ENCODE data around the gene XRCC4.

XRCC4 gene

GRCh38 chr5:83281176-83281575, 203.8 kb downstream of the XRCC4 start:
- Histone ChIP-seq H3K36me3 (ENCODE audit: control insufficient read depth, insufficient read depth, low read length) (no peaks in the 10 kb centered on the region), H3K4me1 (ENCODE audit: control insufficient read depth, insufficient read depth, low read length) (peaks cover 5% of the 10 kb centered on the region), H3K27ac (ENCODE audit: insufficient read depth, low read depth, low read length, poor library complexity, severe bottlenecking) (no peak overlapping the region), H3K4me3 (ENCODE audit: insufficient read depth, low read depth, low read length) (no peak overlapping the region), H3K9me3 (ENCODE audit: control insufficient read depth, low read length) (no peaks in the 10 kb centered on the region), H3K27me3 (ENCODE audit: control insufficient read depth, insufficient read depth, low read length, poor library complexity, severe bottlenecking) (no peaks in the 10 kb centered on the region)
- 80 to 90% methylated on average over 2 of the region's 2 CpGs for WGBS, 2 experiments

GRCh38 chr5:83281658-83282057, 204.3 kb downstream of the XRCC4 start:
- no peaks in the 10 kb centered on the region for H3K27me3 ChIP-seq (ENCODE audit: control insufficient read depth, insufficient read depth, low read length, poor library complexity, severe bottlenecking)
- no peaks in the 10 kb centered on the region for H3K36me3 ChIP-seq (ENCODE audit: control insufficient read depth, insufficient read depth, low read length)
- peaks cover 5% of the 10 kb centered on the region for H3K4me1 ChIP-seq (ENCODE audit: control insufficient read depth, insufficient read depth, low read length)

GRCh38 chr5:83283761-83284160, 206.4 kb downstream of the XRCC4 start:
- Histone ChIP-seq H3K9me3 (ENCODE audit: control insufficient read depth, low read length) (no peaks in the 10 kb centered on the region), H3K4me3 (ENCODE audit: insufficient read depth, low read depth, low read length) (no peak overlapping the region), H3K36me3 (ENCODE audit: control insufficient read depth, insufficient read depth, low read length) (no peaks in the 10 kb centered on the region), H3K27me3 (ENCODE audit: control insufficient read depth, insufficient read depth, low read length, poor library complexity, severe bottlenecking) (no peaks in the 10 kb centered on the region), H3K27ac (ENCODE audit: insufficient read depth, low read depth, low read length, poor library complexity, severe bottlenecking) (no peak overlapping the region), H3K4me1 (ENCODE audit: control insufficient read depth, insufficient read depth, low read length) (peaks cover 5% of the 10 kb centered on the region)
- 100% methylated on average over 1 to 2 of the region's 3 CpGs for WGBS, 2 experiments

More at GRCh38 chr5:83281658-83282057, 204.3 kb downstream of the XRCC4 start:
- no peak overlapping the region for H3K4me3 ChIP-seq (ENCODE audit: insufficient read depth, low read depth, low read length)
- no peaks in the 10 kb centered on the region for H3K9me3 ChIP-seq (ENCODE audit: control insufficient read depth, low read length)
- no peak overlapping the region for H3K27ac ChIP-seq (ENCODE audit: insufficient read depth, low read depth, low read length, poor library complexity, severe bottlenecking)

GRCh38 chr5:83285661-83286398, 208.5 kb downstream of the XRCC4 start:
- 93 to 96% methylated on average over 7 of the region's 7 CpGs for WGBS, 2 experiments
- no peaks in the 10 kb centered on the region for H3K9me3 ChIP-seq (ENCODE audit: control insufficient read depth, low read length)
- no peak overlapping the region for H3K27ac ChIP-seq (ENCODE audit: insufficient read depth, low read depth, low read length, poor library complexity, severe bottlenecking)
- no peaks in the 10 kb centered on the region for H3K27me3 ChIP-seq (ENCODE audit: control insufficient read depth, insufficient read depth, low read length, poor library complexity, severe bottlenecking)
- no peak overlapping the region for H3K4me3 ChIP-seq (ENCODE audit: insufficient read depth, low read depth, low read length)
- H3K4me1 ChIP-seq (ENCODE audit: control insufficient read depth, insufficient read depth, low read length), result peaks cover 5% of the 10 kb centered on the region
- no peaks in the 10 kb centered on the region for H3K36me3 ChIP-seq (ENCODE audit: control insufficient read depth, insufficient read depth, low read length)

- Histone ChIP-seq H3K36me3 (ENCODE audit: control insufficient read depth, insufficient read depth, low read length) (no peaks in the 10 kb centered on the region), H3K27ac (ENCODE audit: insufficient read depth, low read depth, low read length, poor library complexity, severe bottlenecking) (no peak overlapping the region), H3K4me1 (ENCODE audit: control insufficient read depth, insufficient read depth, low read length) (no peaks in the 10 kb centered on the region), H3K9me3 (ENCODE audit: control insufficient read depth, low read length) (no peaks in the 10 kb centered on the region), H3K27me3 (ENCODE audit: control insufficient read depth, insufficient read depth, low read length, poor library complexity, severe bottlenecking) (no peaks in the 10 kb centered on the region), H3K4me3 (ENCODE audit: insufficient read depth, low read depth, low read length) (no peak overlapping the region)
- WGBS, 2 experiments, result 93 to 96% methylated on average over 2 of the region's 2 CpGs
These were observed 216.9 kb downstream of the XRCC4 start for GRCh38 chr5:83294246-83294645.

- WGBS, 2 experiments, result 94 to 100% methylated on average over 1 to 2 of the region's 2 CpGs
- Histone ChIP-seq H3K27ac (ENCODE audit: insufficient read depth, low read depth, low read length, poor library complexity, severe bottlenecking) (no peak overlapping the region), H3K27me3 (ENCODE audit: control insufficient read depth, insufficient read depth, low read length, poor library complexity, severe bottlenecking) (no peaks in the 10 kb centered on the region), H3K4me3 (ENCODE audit: insufficient read depth, low read depth, low read length) (no peak overlapping the region), H3K9me3 (ENCODE audit: control insufficient read depth, low read length) (peaks cover 2% of the 10 kb centered on the region), H3K4me1 (ENCODE audit: control insufficient read depth, insufficient read depth, low read length) (no peaks in the 10 kb centered on the region), H3K36me3 (ENCODE audit: control insufficient read depth, insufficient read depth, low read length) (no peaks in the 10 kb centered on the region)
These were observed 222.0 kb downstream of the XRCC4 start for GRCh38 chr5:83299353-83299752.

- Histone ChIP-seq H3K27me3 (ENCODE audit: control insufficient read depth, insufficient read depth, low read length, poor library complexity, severe bottlenecking) (no peaks in the 10 kb centered on the region), H3K27ac (ENCODE audit: insufficient read depth, low read depth, low read length, poor library complexity, severe bottlenecking) (no peak overlapping the region), H3K9me3 (ENCODE audit: control insufficient read depth, low read length) (no peaks in the 10 kb centered on the region), H3K4me1 (ENCODE audit: control insufficient read depth, insufficient read depth, low read length) (no peaks in the 10 kb centered on the region), H3K4me3 (ENCODE audit: insufficient read depth, low read depth, low read length) (no peak overlapping the region), H3K36me3 (ENCODE audit: control insufficient read depth, insufficient read depth, low read length) (no peaks in the 10 kb centered on the region)
- WGBS, 2 experiments, result 59 to 67% methylated on average over 3 of the region's 3 CpGs
These were observed 229.4 kb downstream of the XRCC4 start for GRCh38 chr5:83306572-83307241.

GRCh38 chr5:83312663-83313062, 235.3 kb downstream of the XRCC4 start:
- 92 to 95% methylated on average over 2 of the region's 2 CpGs for WGBS, 2 experiments
- Histone ChIP-seq H3K4me1 (ENCODE audit: control insufficient read depth, insufficient read depth, low read length) (no peaks in the 10 kb centered on the region), H3K36me3 (ENCODE audit: control insufficient read depth, insufficient read depth, low read length) (no peaks in the 10 kb centered on the region), H3K27me3 (ENCODE audit: control insufficient read depth, insufficient read depth, low read length, poor library complexity, severe bottlenecking) (no peaks in the 10 kb centered on the region), H3K4me3 (ENCODE audit: insufficient read depth, low read depth, low read length) (no peak overlapping the region), H3K27ac (ENCODE audit: insufficient read depth, low read depth, low read length, poor library complexity, severe bottlenecking) (no peak overlapping the region), H3K9me3 (ENCODE audit: control insufficient read depth, low read length) (no peaks in the 10 kb centered on the region)

GRCh38 chr5:83313436-83313835, 236.1 kb downstream of the XRCC4 start:
- Histone ChIP-seq H3K4me3 (ENCODE audit: insufficient read depth, low read depth, low read length) (no peak overlapping the region), H3K9me3 (ENCODE audit: control insufficient read depth, low read length) (no peaks in the 10 kb centered on the region), H3K27me3 (ENCODE audit: control insufficient read depth, insufficient read depth, low read length, poor library complexity, severe bottlenecking) (no peaks in the 10 kb centered on the region), H3K4me1 (ENCODE audit: control insufficient read depth, insufficient read depth, low read length) (no peaks in the 10 kb centered on the region), H3K27ac (ENCODE audit: insufficient read depth, low read depth, low read length, poor library complexity, severe bottlenecking) (no peak overlapping the region), H3K36me3 (ENCODE audit: control insufficient read depth, insufficient read depth, low read length) (no peaks in the 10 kb centered on the region)
- WGBS, 2 experiments, result 90 to 94% methylated on average over 2 of the region's 2 CpGs

- Histone ChIP-seq H3K4me1 (ENCODE audit: control insufficient read depth, insufficient read depth, low read length) (no peaks in the 10 kb centered on the region), H3K27me3 (ENCODE audit: control insufficient read depth, insufficient read depth, low read length, poor library complexity, severe bottlenecking) (no peaks in the 10 kb centered on the region), H3K27ac (ENCODE audit: insufficient read depth, low read depth, low read length, poor library complexity, severe bottlenecking) (no peak overlapping the region), H3K36me3 (ENCODE audit: control insufficient read depth, insufficient read depth, low read length) (no peaks in the 10 kb centered on the region), H3K4me3 (ENCODE audit: insufficient read depth, low read depth, low read length) (no peak overlapping the region), H3K9me3 (ENCODE audit: control insufficient read depth, low read length) (no peaks in the 10 kb centered on the region)
These were observed 244.2 kb downstream of the XRCC4 start for GRCh38 chr5:83321483-83322055.

Measured in ectodermal cell (in vitro differentiated cells).